ENCODE data around the gene STK17B.

The STK17B gene

DNA sequence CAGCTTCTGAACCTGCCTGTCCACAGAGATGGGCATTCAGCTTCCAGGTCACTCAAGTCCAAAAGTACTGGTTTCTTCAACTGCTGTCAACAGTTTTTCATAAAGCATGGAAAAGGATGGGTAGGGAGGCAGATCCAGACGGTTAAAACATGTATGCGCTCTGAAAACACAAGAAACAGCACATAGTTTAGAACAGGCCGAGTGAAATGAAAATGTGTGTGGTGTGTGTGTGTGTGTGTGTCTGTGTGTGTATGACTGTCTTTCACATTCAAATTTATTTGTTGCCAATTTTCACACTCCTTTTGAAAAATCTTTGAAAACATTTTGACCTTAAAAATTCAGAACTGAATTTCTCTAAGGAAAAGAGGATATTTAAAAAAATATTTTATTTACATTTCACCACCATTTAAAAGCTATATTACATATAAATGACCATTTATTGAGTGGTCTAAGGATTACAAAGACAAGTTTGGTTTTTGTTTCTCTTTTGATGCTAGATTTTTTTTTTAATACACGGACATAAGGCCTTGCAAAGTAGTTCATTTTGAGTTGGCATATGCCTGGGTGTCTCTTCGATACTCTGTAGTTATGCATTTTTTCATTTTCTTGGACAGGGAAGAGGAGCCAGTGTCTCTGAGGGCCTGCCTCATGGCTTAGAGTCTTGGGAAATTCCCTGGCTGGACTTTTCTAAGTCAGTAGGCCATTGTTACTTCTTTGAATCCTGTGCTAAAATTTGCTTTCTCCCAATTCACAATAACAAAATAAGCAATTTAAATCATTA is 30.0 kb upstream of the STK17B start:
- Histone ChIP-seq H3K4me2 (ENCODE audit: low read depth, low read length, poor library complexity, severe bottlenecking) (peak overlapping the region; percentile 46), H4K20me1 (ENCODE audit: low read depth, low read length) (no peaks in the 10 kb centered on the region), H3K9ac (ENCODE audit: low read length) (no peak overlapping the region), H3K27me3 (ENCODE audit: low read length) (no peaks in the 10 kb centered on the region), H3K36me3 (ENCODE audit: low read length) (no peaks in the 10 kb centered on the region), H2AFZ (ENCODE audit: low read depth, low read length, severe bottlenecking) (peak overlapping the region; percentile 65), H3F3A (ENCODE audit: insufficient read depth) (no peaks in the 10 kb centered on the region), H3K9me3 (ENCODE audit: insufficient read depth, low read length) (no peaks in the 10 kb centered on the region), H3K4me3 (ENCODE audit: insufficient read depth, low read length, poor library complexity, severe bottlenecking) (no peak overlapping the region), H3K9me2 (replicated peaks; ENCODE audit: insufficient read depth, low read length) (no peaks in the 10 kb centered on the region), H3K27ac (ENCODE audit: low read depth, low read length) (no peak overlapping the region), H3K79me2 (ENCODE audit: insufficient read depth, low read length) (no peaks in the 10 kb centered on the region)
- no peak for TF ChIP-seq EZH2phosphoT487 (conservative IDR thresholded peaks at IDR 0.05; ENCODE audit: low read length)
- TF ChIP-seq, protein P1, sequence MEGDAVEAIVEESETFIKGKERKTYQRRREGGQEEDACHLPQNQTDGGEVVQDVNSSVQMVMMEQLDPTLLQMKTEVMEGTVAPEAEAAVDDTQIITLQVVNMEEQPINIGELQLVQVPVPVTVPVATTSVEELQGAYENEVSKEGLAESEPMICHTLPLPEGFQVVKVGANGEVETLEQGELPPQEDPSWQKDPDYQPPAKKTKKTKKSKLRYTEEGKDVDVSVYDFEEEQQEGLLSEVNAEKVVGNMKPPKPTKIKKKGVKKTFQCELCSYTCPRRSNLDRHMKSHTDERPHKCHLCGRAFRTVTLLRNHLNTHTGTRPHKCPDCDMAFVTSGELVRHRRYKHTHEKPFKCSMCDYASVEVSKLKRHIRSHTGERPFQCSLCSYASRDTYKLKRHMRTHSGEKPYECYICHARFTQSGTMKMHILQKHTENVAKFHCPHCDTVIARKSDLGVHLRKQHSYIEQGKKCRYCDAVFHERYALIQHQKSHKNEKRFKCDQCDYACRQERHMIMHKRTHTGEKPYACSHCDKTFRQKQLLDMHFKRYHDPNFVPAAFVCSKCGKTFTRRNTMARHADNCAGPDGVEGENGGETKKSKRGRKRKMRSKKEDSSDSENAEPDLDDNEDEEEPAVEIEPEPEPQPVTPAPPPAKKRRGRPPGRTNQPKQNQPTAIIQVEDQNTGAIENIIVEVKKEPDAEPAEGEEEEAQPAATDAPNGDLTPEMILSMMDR (IDR thresholded peaks at IDR 0.05; ENCODE audit: insufficient read depth, low read length, poor library complexity, severe bottlenecking): no peak

DNA sequence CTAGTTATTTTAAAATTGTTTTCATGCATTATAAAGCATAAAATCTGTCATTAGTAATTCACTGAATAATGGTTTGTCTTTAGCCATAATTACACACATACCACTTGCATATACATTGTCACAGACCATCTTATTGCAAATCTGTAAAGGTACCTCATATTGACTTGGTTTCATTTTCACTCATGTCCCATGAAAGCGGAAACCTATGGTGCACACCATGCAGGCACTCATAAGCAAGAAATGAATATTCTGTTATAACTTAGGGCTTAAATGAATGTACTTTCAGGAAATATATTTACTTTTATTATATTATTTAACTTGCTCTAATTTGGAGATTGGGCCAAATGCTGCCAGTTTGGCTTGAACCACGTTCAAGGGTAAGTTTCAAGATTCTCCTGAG is 29.2 kb upstream of the STK17B start:
- Histone ChIP-seq H3K4me2 (ENCODE audit: low read depth, low read length, poor library complexity, severe bottlenecking) (peak overlapping the region; percentile 46), H3K27me3 (ENCODE audit: low read length) (no peaks in the 10 kb centered on the region), H3K4me3 (ENCODE audit: insufficient read depth, low read length, poor library complexity, severe bottlenecking) (no peak overlapping the region), H3K79me2 (ENCODE audit: insufficient read depth, low read length) (no peaks in the 10 kb centered on the region), H2AFZ (ENCODE audit: low read depth, low read length, severe bottlenecking) (peak overlapping the region; percentile 65), H3F3A (ENCODE audit: insufficient read depth) (no peaks in the 10 kb centered on the region), H3K36me3 (ENCODE audit: low read length) (no peaks in the 10 kb centered on the region), H4K20me1 (ENCODE audit: low read depth, low read length) (no peaks in the 10 kb centered on the region), H3K9me3 (ENCODE audit: insufficient read depth, low read length) (no peaks in the 10 kb centered on the region), H3K9ac (ENCODE audit: low read length) (no peak overlapping the region), H3K9me2 (replicated peaks; ENCODE audit: insufficient read depth, low read length) (no peaks in the 10 kb centered on the region), H3K27ac (ENCODE audit: low read depth, low read length) (no peak overlapping the region)
- TF ChIP-seq, protein P1 (IDR thresholded peaks at IDR 0.05; ENCODE audit: insufficient read depth, low read length, poor library complexity, severe bottlenecking): no peak

DNA sequence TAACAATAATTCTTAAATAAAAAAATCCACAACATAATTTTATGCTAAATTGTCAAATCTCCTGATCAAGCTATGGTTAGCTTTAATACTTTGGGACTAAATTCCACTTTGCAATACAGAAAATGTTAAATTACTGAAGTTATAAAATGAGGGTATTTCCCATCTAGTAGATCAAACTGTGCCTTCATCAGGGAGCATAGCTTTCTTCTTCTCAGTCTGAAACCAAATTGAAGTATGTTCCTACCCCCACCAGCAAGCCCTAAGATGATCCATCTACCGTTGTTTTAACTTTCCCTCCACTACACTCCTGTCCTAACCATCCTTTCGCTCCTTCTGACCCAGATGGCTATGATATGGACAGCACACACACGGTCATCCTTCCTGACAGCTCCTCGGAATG is 24.4 kb upstream of the STK17B start:
- Histone ChIP-seq H3K9me2 (replicated peaks; ENCODE audit: insufficient read depth, low read length) (no peaks in the 10 kb centered on the region), H4K20me1 (ENCODE audit: low read depth, low read length) (no peaks in the 10 kb centered on the region), H3K4me3 (ENCODE audit: insufficient read depth, low read length, poor library complexity, severe bottlenecking) (no peak overlapping the region), H3K9me3 (ENCODE audit: insufficient read depth, low read length) (no peaks in the 10 kb centered on the region), H3F3A (ENCODE audit: insufficient read depth) (no peaks in the 10 kb centered on the region), H3K27me3 (ENCODE audit: low read length) (no peaks in the 10 kb centered on the region), H3K36me3 (ENCODE audit: low read length) (no peaks in the 10 kb centered on the region; the same call in 1 of the 2 replicates), H3K79me2 (ENCODE audit: insufficient read depth, low read length) (no peaks in the 10 kb centered on the region), H2AFZ (ENCODE audit: low read depth, low read length, severe bottlenecking) (no peak overlapping the region), H3K4me2 (ENCODE audit: low read depth, low read length, poor library complexity, severe bottlenecking) (no peak overlapping the region), H3K9ac (ENCODE audit: low read length) (no peak overlapping the region), H3K27ac (ENCODE audit: low read depth, low read length) (no peak overlapping the region)
- TF ChIP-seq, protein P1 (IDR thresholded peaks at IDR 0.05; ENCODE audit: insufficient read depth, low read length, poor library complexity, severe bottlenecking): no peak
- no peak for TF ChIP-seq EZH2phosphoT487 (conservative IDR thresholded peaks at IDR 0.05; ENCODE audit: low read length)
